ENCODE data around the gene AXIN1.
"Not testable (repeated sequence)": the region's sequence is repeated elsewhere in the genome, so short reads cannot be mapped to it uniquely, and the experiment has no call there.

The AXIN1 gene

GRCh38 chr16:262121-262745, 90.3 kb downstream of the AXIN1 start:
- no peak for TF ChIP-seq CTCF (IDR thresholded peaks at IDR 0.05; ENCODE audit: low read depth, low read length)
- no peak overlapping the region for H3K4me3 ChIP-seq (ENCODE audit: low read depth, low read length)

GRCh38 chr16:261031-261691, 91.4 kb downstream of the AXIN1 start:
- no peak for TF ChIP-seq CTCF (IDR thresholded peaks at IDR 0.05; ENCODE audit: low read depth, low read length)
- H3K4me3 ChIP-seq (ENCODE audit: low read depth, low read length), result no peak overlapping the region

GRCh38 chr16:260326-260725, 92.2 kb downstream of the AXIN1 start:
- TF ChIP-seq CTCF (IDR thresholded peaks at IDR 0.05; ENCODE audit: low read depth, low read length), result no peak
- no peak overlapping the region for H3K4me3 ChIP-seq (ENCODE audit: low read depth, low read length)

GRCh38 chr16:259814-260253, 92.7 kb downstream of the AXIN1 start:
- TF ChIP-seq CTCF (IDR thresholded peaks at IDR 0.05; ENCODE audit: low read depth, low read length), result no peak

GRCh38 chr16:259226-259625, 93.3 kb downstream of the AXIN1 start:
- H3K4me3 ChIP-seq (ENCODE audit: low read depth, low read length), result no peak overlapping the region
- TF ChIP-seq CTCF (IDR thresholded peaks at IDR 0.05; ENCODE audit: low read depth, low read length), result no peak

More at GRCh38 chr16:259814-260253, 92.7 kb downstream of the AXIN1 start:
- H3K4me3 ChIP-seq (ENCODE audit: low read depth, low read length), result no peak overlapping the region

DNA sequence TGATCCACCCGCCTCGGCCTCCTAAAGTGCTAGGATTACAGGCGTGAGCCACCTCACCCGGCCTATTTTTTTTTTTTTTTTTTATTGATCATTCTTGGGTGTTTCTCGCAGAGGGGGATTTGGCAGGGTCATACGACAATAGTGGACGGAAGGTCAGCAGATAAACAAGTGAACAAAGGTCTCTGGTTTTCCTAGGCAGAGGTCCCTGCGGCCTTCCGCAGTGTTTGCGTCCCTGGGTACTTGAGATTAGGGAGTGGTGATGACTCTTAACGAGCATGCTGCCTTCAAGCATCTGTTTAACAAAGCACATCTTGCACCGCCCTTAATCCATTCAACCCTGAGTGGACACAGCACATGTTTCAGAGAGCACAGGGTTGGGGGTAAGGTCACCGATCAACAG, 94.4 kb downstream of the AXIN1 start:
- not testable (repeated sequence) for H3K4me3 ChIP-seq (ENCODE audit: low read depth, low read length)

- no peak overlapping the region for H3K4me3 ChIP-seq (ENCODE audit: low read depth, low read length)
- TF ChIP-seq CTCF (IDR thresholded peaks at IDR 0.05; ENCODE audit: low read depth, low read length), result no peak
Observed at GRCh38 chr16:255183-255582, 97.3 kb downstream of the AXIN1 start.
